Measurements from ENCODE around the gene STAT5A. TPM values are rescaled to one million over a fixed set of nuclear protein-coding genes. Genes with fewer than 3 reads are reported as not detected.

Gene STAT5A
- total RNA-seq, 4 donors from 2014 or later: 31.9 to 46.1 (median 34.0) TPM

DNA sequence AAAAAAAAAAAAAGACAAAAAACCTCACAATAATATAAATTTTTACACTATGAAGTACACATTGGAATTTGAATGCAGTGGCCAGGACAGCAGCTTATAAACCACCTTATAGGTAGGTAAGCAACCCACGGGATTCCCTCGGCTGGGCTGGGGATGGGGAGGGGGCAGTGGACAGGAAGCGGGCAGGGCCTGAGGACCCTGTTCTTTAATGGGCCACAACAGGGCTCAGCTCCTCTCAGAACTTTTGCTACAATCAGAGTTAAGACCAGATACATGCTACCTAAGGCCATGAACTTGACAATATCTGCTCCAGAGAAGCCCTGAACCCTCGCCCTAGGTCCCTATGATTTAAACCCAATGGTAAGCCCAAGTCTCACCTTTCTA lies 25.1 kb downstream of the STAT5A start:
- H3K36me3 ChIP-seq: peaks cover 32 to 39% of the 10 kb centered on the region in 2 donors
- intact Hi-C loops (cut with DNase I): no loop called here
- no peak overlapping the region for H3K4me3 ChIP-seq (replicated peaks in 1 of 3)
- DNase-seq: no peak
- H3K4me1 ChIP-seq: peaks cover 19 to 26% of the 10 kb centered on the region in 2 donors
- WGBS, 2 donors: 91 to 92% methylated on average over 4 of the region's 4 CpGs
- no peak overlapping the region for H3K27ac ChIP-seq
- no peaks in the 10 kb centered on the region for H3K9me3 ChIP-seq
- TF ChIP-seq POLR2A (IDR thresholded peaks at IDR 0.05): no peak
- TF ChIP-seq, protein P1, sequence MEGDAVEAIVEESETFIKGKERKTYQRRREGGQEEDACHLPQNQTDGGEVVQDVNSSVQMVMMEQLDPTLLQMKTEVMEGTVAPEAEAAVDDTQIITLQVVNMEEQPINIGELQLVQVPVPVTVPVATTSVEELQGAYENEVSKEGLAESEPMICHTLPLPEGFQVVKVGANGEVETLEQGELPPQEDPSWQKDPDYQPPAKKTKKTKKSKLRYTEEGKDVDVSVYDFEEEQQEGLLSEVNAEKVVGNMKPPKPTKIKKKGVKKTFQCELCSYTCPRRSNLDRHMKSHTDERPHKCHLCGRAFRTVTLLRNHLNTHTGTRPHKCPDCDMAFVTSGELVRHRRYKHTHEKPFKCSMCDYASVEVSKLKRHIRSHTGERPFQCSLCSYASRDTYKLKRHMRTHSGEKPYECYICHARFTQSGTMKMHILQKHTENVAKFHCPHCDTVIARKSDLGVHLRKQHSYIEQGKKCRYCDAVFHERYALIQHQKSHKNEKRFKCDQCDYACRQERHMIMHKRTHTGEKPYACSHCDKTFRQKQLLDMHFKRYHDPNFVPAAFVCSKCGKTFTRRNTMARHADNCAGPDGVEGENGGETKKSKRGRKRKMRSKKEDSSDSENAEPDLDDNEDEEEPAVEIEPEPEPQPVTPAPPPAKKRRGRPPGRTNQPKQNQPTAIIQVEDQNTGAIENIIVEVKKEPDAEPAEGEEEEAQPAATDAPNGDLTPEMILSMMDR (IDR thresholded peaks at IDR 0.05): no peak
- H3K27me3 ChIP-seq: no peaks in the 10 kb centered on the region

DNA sequence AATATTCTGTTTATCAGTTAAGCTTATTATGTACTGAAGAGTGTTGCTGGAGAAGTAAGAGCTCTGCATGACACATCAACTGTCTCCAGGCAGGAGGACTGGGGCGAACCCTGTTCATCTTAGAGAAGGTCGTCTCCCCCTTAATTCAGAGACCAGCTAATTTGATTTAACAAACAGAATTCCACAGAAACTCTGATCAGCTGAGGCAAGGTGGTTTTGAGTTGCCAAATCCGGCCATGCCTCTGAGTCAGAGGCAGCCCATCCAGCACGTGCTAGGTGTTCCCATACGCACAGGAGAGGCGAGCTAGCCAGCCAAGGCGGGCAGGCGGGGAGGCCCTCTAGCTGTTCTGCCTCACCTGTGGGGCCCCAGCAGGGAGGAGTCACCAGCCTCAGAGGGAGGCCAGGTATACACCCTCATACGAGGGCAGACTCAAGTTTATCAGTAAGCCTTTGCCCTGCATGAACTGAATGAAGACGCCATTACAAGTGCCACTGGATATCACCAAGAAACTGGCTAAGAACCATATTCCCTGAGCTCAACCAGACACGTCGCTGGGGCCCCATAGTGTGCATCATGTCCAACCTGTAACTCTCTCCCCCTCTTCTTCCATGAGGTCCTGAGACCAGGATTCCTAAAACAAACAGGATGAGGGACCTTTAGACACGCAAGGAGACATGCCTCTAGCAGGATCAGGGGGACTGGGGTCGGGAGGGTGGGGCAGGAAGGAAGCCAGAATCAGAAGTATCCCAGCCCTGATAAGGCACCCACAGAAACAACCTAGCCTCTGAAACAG lies 25.7 kb downstream of the STAT5A start:
- DNase-seq: no peak
- Histone ChIP-seq H3K4me3 (replicated peaks in 1 of 3) (no peak overlapping the region), H3K27ac (no peak overlapping the region), H3K27me3 (no peaks in the 10 kb centered on the region), H3K4me1 (peaks cover 19 to 26% of the 10 kb centered on the region in 2 donors), H3K36me3 (peaks cover 32 to 45% of the 10 kb centered on the region in 2 donors), H3K9me3 (no peaks in the 10 kb centered on the region)
- intact Hi-C loops (cut with DNase I): no loop called here
- TF ChIP-seq, protein P1 (IDR thresholded peaks at IDR 0.05): no peak
- no peak for TF ChIP-seq POLR2A (IDR thresholded peaks at IDR 0.05)
- 85 to 93% methylated on average over 10 to 12 of the region's 14 CpGs for WGBS, 2 donors

DNA sequence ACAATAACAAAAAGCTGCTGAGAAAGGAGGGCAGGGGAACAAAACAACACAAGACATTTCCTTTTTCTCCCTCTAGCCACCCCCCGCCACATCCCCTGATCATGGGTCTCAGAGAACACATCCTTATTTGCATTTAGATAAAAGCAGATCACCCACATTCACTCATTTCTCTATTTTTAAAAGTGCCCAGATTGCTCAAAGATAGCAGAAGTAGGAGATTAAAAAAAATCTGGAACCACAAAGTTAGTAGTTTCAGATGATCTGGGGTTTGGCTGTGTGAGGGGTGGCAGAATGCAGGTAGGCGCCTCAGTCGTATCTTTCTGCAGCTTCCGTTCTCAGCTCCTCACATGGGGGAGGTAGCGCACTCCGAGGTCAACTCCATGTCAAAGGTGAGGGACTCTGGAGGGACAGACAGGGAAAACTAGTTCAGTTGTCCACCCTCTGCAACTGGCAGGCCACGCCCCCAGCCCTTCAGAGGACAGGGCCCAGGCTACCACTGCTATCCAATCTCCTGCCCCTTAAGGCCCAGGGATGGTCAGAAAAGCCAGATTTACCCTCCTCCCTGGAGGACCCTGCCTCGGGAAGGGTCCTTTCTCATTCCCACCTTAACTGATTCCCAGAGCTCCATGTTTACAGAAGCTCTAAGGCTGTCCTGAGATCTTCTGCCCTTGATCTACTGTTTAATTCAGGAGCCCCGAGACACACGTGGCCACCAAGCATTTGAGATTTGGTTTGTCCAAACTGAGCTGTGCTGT lies 27.3 kb downstream of the STAT5A start:
- Histone ChIP-seq H3K27ac (no peak overlapping the region), H3K27me3 (no peaks in the 10 kb centered on the region), H3K4me3 (replicated peaks in 1 of 3) (no peak overlapping the region), H3K4me1 (peaks cover 19 to 24% of the 10 kb centered on the region in 2 donors), H3K36me3 (peaks cover 36 to 52% of the 10 kb centered on the region in 2 donors), H3K9me3 (no peaks in the 10 kb centered on the region)
- WGBS, 2 donors: 84 to 90% methylated on average over 10 of the region's 10 CpGs
- intact Hi-C loops (cut with DNase I): no loop called here
- no peak for DNase-seq
- TF ChIP-seq, protein P1 (IDR thresholded peaks at IDR 0.05): no peak
- no peak for TF ChIP-seq POLR2A (IDR thresholded peaks at IDR 0.05)

DNA sequence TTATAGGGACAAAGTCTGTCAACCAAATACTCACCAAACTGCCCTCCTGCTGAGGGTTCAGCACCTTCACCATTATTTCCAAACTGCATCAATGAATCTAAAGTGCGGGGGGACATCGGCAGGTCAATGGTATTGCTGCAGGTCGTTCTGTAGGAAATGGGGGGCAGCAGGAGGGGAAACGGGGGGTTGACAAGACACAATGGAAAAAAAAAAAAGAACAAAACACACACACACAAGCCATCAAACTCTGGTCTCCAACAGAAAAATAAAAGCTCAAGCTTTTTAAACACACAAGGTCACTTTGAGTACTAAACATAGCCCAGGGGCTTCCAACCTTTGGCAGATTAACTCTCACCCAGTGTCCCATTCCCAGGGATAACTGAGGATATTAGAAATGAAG lies 28.5 kb downstream of the STAT5A start:
- Histone ChIP-seq H3K4me1 (peaks cover 10 to 13% of the 10 kb centered on the region in 2 donors), H3K27ac (no peak overlapping the region), H3K27me3 (no peaks in the 10 kb centered on the region), H3K9me3 (no peaks in the 10 kb centered on the region), H3K36me3 (peaks cover 36 to 58% of the 10 kb centered on the region in 2 donors), H3K4me3 (replicated peaks in 1 of 3) (no peak overlapping the region)
- TF ChIP-seq, protein P1 (IDR thresholded peaks at IDR 0.05): no peak
- no peak for TF ChIP-seq POLR2A (IDR thresholded peaks at IDR 0.05)
- WGBS, 2 donors: 84 to 86% methylated on average over 4 of the region's 4 CpGs
- intact Hi-C loops (cut with DNase I): no loop called here
- DNase-seq: no peak

All from thyroid gland (tissue), 4 donors.